HG02623 (cell line): ENCODE results near the gene SERPINH1.

Experiments used
- ATAC-seq: cut with Tn5 transposase; IDR thresholded peaks from one replicate; pipeline ENCODE4 v1.9.1; 2021; ENCODE audit warnings: moderate library complexity; ENCODE audit not compliant: unreplicated experiment

The SERPINH1 gene

DNA sequence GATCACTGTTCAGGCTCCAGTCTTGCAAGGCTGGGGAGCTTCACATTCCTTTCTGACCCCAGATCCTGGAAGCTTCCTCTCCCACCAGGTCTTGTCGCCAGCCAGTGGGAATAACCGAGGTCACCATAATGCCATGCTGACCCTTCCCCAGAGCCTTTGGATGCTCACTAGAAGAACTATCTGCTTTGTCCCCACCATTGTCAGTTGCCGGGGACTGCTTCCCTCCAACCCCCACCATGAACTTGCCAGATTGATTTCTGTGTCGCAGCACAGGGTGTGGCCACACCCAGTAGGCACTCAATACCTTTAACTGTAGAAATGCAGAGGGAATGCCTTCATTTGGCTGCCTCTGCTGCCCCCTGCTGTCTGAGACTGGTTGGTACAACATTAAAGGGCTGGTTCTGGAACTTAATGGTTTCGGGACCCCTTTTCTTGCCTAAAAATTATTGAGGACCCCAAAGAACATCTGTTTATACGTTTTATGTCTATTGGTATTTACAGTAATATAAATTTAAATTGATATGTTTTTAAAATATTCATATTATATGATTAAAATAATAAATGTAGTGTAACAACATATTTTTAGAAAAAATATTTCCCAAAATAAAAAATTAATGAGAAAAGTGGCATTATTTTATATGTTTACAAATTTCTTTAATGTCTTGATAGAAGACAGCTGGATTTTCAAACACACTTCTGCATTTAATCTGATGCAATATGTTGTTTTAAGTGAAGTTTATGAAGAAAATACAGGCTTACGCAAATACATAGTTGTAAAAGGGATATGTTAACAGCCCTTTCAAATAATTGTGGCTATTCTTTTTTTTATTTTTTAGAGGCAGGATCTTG lies 29.6 kb upstream of the SERPINH1 start:
- no peak for ATAC-seq

DNA sequence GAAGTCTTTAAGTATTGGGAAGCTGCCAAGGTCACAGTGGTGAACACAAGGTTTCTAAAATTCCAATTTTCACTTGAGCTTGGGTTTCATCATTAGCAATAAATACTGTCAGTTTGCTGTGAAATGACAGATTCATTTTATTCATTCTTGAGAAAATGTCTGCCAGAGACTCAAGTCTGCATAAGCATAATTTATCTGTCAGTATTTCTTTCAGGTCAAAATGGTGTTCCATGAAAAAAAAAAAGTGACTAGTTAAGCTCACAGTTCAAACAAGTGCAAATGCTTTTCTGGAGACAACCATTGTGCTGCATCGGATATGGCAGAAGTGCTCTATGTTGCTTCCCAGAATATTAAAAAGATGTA lies 28.2 kb upstream of the SERPINH1 start:
- no peak for ATAC-seq

DNA sequence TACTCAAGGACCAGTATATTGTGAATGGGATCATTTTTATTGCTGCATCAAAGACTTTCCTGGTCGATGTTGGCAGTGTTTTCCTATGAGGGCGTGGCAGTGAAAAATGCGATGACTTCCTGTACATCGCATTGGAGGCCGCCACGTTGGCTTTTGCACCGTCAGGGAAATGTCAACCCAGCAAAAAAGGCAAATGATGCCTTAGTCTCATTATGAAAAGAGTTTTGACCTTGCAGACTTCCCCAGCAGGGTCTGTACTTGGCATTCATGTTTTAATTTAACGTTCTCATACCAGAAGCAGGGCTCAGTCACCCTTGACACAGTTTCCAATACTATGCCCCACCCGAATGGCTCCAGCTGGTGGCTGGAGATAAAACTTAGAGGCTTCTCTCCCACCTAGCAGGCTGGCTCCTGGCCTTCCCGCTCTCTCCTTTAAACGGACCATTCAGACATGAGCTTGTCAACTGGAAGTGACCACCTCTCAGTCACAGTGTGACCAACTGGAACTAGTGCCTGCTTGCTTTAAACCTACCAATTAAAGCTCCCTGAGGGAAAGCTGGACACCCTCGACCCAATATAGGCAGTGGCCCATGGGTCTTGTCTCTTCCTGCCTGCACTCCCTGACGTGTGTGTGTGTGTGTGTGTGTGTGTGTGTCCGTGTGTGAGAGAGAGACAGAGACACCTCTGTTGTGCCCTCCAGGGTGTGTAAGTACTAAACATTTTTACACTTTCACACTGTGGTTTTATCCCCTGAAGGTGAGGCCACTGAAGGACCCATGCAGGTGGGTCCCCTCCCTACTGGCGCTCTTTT lies 27.6 kb upstream of the SERPINH1 start:
- no peak for ATAC-seq

- no peak for ATAC-seq
Measured at GRCh38 chr11:75535071-75535470, 27.0 kb upstream of the SERPINH1 start.

DNA sequence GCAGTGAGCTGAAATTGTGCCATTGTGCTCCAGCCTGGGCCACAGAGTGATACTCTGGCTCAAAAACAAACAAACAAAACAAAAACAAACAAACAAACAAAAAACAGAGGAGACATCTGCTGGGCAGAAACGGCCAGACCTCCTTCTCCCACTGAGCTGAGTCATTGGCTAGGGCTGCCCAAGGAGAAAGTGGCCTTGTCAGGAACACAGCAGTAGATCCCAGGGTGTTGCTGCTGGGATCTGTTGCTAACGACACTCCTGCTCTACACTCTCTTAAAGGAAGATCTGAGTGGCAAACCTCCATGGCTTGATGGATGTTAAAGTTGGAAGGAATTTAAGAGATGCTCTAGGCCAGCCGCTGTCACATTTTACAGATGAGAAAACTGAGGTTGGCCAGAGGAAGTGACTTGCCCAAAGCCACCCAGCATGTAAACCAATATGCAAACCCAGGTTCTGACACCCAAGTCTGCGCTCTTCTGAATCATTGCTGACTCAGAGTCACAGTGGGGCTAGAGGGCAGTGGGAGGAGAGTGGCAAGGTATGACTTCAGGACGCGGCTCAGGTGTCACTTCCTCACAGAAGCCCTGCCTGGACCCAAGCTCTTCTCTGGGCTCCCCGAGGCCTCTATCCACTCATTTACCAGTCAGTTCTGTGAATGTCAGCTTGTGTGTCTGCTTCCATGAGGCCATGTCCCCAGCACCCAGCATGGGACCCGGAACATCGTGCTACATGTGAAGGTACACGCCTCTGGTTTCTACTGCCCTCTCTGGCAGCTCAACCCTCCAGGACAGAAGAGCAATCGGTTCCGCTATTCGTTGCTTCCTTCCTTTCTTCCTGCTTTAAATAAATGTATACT lies 25.0 kb upstream of the SERPINH1 start:
- ATAC-seq = peak; percentile 69

DNA sequence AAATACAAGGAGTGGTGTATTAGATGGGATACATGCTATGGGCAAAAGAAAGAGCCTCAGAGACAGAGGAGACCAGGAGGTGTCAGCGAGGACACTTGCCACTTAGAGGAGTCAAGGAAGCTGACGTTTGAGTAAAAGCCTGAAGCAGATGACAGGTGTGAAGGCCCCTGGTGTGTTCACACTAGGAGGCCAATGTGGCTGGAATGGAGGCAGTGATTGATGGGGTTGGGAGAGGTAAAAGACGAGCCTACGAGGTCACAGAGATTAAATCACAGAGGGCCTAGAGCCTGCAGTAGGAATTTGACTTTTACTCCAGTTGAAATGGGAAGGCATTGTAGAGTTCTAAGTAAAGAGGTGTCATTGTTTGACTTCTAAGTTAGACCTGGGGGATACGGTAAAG lies 24.3 kb upstream of the SERPINH1 start:
- ATAC-seq = no peak

GRCh38 chr11:75538150-75538942 lies 23.7 kb upstream of the SERPINH1 start:
- ATAC-seq = no peak

- ATAC-seq = no peak
Measured at GRCh38 chr11:75539459-75540334, 22.4 kb upstream of the SERPINH1 start.

- ATAC-seq = no peak
Measured at GRCh38 chr11:75541193-75542087, 20.6 kb upstream of the SERPINH1 start.

DNA sequence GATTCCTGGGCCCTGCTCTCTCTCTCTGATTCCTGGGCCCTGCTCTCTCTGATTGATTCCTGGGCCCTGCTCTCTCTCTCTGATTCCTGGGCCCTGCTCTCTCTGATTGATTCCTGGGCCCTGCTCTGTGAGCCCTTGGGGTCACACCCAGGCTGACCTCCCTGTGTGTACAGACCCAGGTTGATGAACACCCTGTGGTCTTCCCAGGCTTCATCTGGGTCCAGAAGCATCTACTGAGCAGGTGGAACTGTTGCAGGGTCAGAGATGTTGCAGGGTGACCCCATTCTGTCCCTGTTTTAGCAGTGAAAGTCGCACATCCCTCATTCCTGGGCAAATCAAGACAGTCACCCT lies 20.0 kb upstream of the SERPINH1 start:
- no peak for ATAC-seq

GRCh38 chr11:75543806-75544205 lies 18.2 kb upstream of the SERPINH1 start:
- no peak for ATAC-seq

DNA sequence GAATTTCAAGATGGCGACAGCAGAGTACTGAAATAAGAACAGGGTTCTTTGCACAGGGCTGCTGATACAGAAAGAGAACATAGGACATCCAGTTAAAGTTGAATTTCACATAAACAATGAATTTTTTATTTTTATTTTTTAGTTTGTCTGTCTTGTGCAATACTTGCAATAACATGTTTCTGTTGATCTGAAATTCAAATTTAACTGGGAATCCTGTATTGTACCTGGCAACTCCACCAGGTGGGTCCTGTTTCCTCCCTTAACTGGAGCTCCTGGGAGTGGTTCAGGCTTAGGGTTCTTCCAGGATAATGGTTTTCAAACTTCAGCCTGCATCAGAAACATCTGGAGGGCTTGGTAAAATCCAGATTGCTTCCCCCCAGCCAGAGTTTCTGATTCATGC lies 14.9 kb upstream of the SERPINH1 start:
- no peak for ATAC-seq

DNA sequence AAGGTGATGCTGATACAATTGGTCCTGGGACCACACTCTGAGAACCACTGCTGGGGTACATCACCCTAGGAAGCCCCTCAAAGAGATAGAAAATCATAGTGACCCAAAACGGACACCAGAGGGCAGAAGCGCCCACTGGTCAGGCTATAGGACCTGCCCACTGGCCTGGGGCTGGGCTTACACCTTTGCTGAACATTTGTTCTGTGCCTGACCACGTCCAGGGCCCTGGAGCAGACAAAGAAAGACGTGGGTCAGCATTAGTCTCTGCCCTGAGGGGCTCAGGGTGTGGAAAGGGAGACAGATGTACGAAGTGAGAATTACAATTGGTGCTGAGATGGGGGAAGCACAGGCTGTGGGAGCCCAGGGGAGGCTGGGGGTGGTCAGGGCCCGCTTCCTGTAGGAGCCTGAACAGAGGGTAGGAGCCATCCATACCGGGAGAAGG lies 14.4 kb upstream of the SERPINH1 start:
- ATAC-seq = no peak

- ATAC-seq = no peak
Measured at GRCh38 chr11:75548595-75549272, 13.3 kb upstream of the SERPINH1 start.

DNA sequence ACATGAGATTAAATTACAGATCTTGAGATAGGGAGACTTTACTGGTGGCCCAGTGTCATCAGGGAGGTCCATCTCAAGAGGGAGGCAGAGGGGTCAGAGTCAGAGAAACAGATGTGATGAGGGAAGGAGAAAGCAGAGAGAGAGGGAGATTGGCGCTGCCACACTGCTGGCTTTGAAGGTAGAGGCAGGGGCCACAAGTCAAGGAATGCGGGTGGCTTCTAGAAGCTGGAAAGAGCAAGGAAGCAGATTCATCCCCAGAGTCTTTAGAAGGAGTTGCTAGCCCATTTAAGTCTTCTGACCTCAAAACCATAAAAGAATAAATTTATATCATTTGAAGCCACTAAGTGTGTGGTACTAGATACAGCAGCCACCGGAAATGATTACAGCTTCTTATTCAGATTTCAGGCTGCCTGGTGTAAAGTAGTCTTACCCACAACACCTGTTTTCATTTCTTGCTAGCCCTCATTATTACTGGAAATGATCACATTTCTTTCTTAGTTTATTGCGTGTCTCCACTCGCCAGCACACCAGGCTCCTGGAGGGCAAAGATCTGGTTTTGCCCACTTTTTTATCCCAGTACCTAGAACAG lies 12.6 kb upstream of the SERPINH1 start:
- ATAC-seq = no peak

- ATAC-seq = no peak
Measured at GRCh38 chr11:75553182-75553581, 8.9 kb upstream of the SERPINH1 start.

DNA sequence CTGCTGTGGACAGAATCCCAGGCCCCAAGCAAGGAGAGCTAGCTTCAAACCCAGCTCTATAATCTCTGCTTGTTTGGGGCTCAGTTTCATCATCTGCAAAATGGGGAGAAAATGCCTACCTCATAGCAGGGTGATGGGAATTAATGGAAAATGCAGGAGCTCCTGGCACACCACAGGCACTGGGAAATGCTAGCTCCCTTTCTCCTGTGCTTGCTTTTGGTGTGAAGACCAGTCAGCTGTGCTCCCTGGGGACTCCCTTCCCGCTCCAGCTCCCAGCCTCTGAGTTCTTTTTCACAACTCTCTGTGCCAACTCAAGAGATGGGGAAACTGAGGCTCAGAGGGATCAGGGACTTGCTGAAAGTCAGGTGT lies 8.2 kb upstream of the SERPINH1 start:
- ATAC-seq = no peak
